ENCODE data around the gene L3MBTL4. TPM values are rescaled to one million over a fixed set of nuclear protein-coding genes. Genes with fewer than 3 reads are reported as not detected.
"Not testable (repeated sequence)": the region's sequence is repeated elsewhere in the genome, so short reads cannot be mapped to it uniquely, and the experiment has no call there.

The L3MBTL4 gene
- total RNA-seq, 1 experiment from 2014 or later = 2.1 TPM

GRCh38 chr18:6411382-6411781 lies 3.3 kb downstream of the L3MBTL4 start:
- Mint-ChIP-seq H3K9me3 (ENCODE audit: low read depth, unreplicated experiment) (no peaks in the 10 kb centered on the region), H3K36me3 (ENCODE audit: insufficient read depth, unreplicated experiment) (peaks cover 14% of the 10 kb centered on the region), H3K27ac (ENCODE audit: unreplicated experiment) (no peak overlapping the region), H3K4me3 (ENCODE audit: low read depth, unreplicated experiment) (no peak overlapping the region), H3K4me1 (ENCODE audit: low read depth, unreplicated experiment) (peaks cover 15% of the 10 kb centered on the region), H3K27me3 (ENCODE audit: unreplicated experiment) (peaks cover 63% of the 10 kb centered on the region)
- no peak for DNase-seq
- CTCF ChIA-PET = no interaction called here
- no TSS peak for BruUV-seq (replicated peaks)
- TF ChIP-seq CTCF (IDR thresholded peaks at IDR 0.05; ENCODE audit: unreplicated experiment) = no peak
- intact Hi-C loops (cut with micrococcal nuclease; ENCODE audit: unreplicated experiment) = no loop called here

- no TSS peak for BruUV-seq (replicated peaks)
- Mint-ChIP-seq H3K27ac (ENCODE audit: unreplicated experiment) (no peak overlapping the region), H3K36me3 (ENCODE audit: insufficient read depth, unreplicated experiment) (peaks cover 9% of the 10 kb centered on the region), H3K9me3 (ENCODE audit: low read depth, unreplicated experiment) (no peaks in the 10 kb centered on the region), H3K27me3 (ENCODE audit: unreplicated experiment) (peaks cover 55% of the 10 kb centered on the region), H3K4me3 (ENCODE audit: low read depth, unreplicated experiment) (no peak overlapping the region), H3K4me1 (ENCODE audit: low read depth, unreplicated experiment) (peaks cover 9% of the 10 kb centered on the region)
- no peak for TF ChIP-seq CTCF (IDR thresholded peaks at IDR 0.05; ENCODE audit: unreplicated experiment)
- no peak for DNase-seq
- intact Hi-C loops (cut with micrococcal nuclease; ENCODE audit: unreplicated experiment) = no loop called here
- CTCF ChIA-PET = no interaction called here
Measured at GRCh38 chr18:6409933-6410332, 4.8 kb downstream of the L3MBTL4 start.

GRCh38 chr18:6408543-6408942 lies 6.2 kb downstream of the L3MBTL4 start:
- CTCF ChIA-PET; H3K4me1 Mint-ChIP-seq (ENCODE audit: low read depth, unreplicated experiment); BruUV-seq (replicated peaks); H3K9me3 Mint-ChIP-seq (ENCODE audit: low read depth, unreplicated experiment); intact Hi-C loops (cut with micrococcal nuclease; ENCODE audit: unreplicated experiment); H3K36me3 Mint-ChIP-seq (ENCODE audit: insufficient read depth, unreplicated experiment); H3K27ac Mint-ChIP-seq (ENCODE audit: unreplicated experiment); H3K4me3 Mint-ChIP-seq (ENCODE audit: low read depth, unreplicated experiment); DNase-seq: not testable (repeated sequence)
- H3K27me3 Mint-ChIP-seq (ENCODE audit: unreplicated experiment) = peaks cover 43% of the 10 kb centered on the region

- H3K9me3 Mint-ChIP-seq (ENCODE audit: low read depth, unreplicated experiment) = no peaks in the 10 kb centered on the region
- H3K36me3 Mint-ChIP-seq (ENCODE audit: insufficient read depth, unreplicated experiment) = no peaks in the 10 kb centered on the region
- H3K4me1 Mint-ChIP-seq (ENCODE audit: low read depth, unreplicated experiment) = no peaks in the 10 kb centered on the region
- CTCF ChIA-PET = interaction anchor here (0.7 kb wide), 1 partner anchor 12 kb away, joined by 4 read pairs; no protein-coding TSS in a partner anchor
- H3K27ac Mint-ChIP-seq (ENCODE audit: unreplicated experiment) = no peak overlapping the region
- H3K27me3 Mint-ChIP-seq (ENCODE audit: unreplicated experiment) = peaks cover 27% of the 10 kb centered on the region
- no peak for DNase-seq
- BruUV-seq (replicated peaks) = no TSS peak
- intact Hi-C loops (cut with micrococcal nuclease; ENCODE audit: unreplicated experiment) = no loop called here
- H3K4me3 Mint-ChIP-seq (ENCODE audit: low read depth, unreplicated experiment) = no peak overlapping the region
- TF ChIP-seq CTCF (IDR thresholded peaks at IDR 0.05; ENCODE audit: unreplicated experiment) = no peak
Measured at GRCh38 chr18:6406910-6407470, 7.7 kb downstream of the L3MBTL4 start.

GRCh38 chr18:6406075-6406909 lies 8.4 kb downstream of the L3MBTL4 start:
- BruUV-seq (replicated peaks) = no TSS peak
- no peaks in the 10 kb centered on the region for H3K4me1 Mint-ChIP-seq (ENCODE audit: low read depth, unreplicated experiment)
- H3K36me3 Mint-ChIP-seq (ENCODE audit: insufficient read depth, unreplicated experiment) = no peaks in the 10 kb centered on the region
- H3K27ac Mint-ChIP-seq (ENCODE audit: unreplicated experiment) = no peak overlapping the region
- peaks cover 20% of the 10 kb centered on the region for H3K27me3 Mint-ChIP-seq (ENCODE audit: unreplicated experiment)
- intact Hi-C loops (cut with micrococcal nuclease; ENCODE audit: unreplicated experiment) = no loop called here
- DNase-seq = no peak
- TF ChIP-seq CTCF (IDR thresholded peaks at IDR 0.05; ENCODE audit: unreplicated experiment) = no peak
- no peaks in the 10 kb centered on the region for H3K9me3 Mint-ChIP-seq (ENCODE audit: low read depth, unreplicated experiment)
- CTCF ChIA-PET = interaction anchor here (0.7 kb wide), 1 partner anchor 12 kb away, joined by 4 read pairs; no protein-coding TSS in a partner anchor
- no peak overlapping the region for H3K4me3 Mint-ChIP-seq (ENCODE audit: low read depth, unreplicated experiment)

All from Calu3 (cell line).